Esophagus muscularis mucosa (tissue), 3 donors: Measurements from ENCODE around the gene ZCCHC8.

Source experiments
- CTCF ChIP-seq, 3 experiments: fragments of 200-600 bp in 2 of 3; fragments of 450-650 bp in 1 of 3; sonication (generic) in 2 of 3; IDR thresholded peaks; one replicate each; pipeline ENCODE4 v1.5.1; 2017 to 2019; ENCODE audit warnings: antibody characterized with exemption in 3 of 3, mild to moderate bottlenecking in 2 of 3, moderate library complexity in 1 of 3
- POLR2A ChIP-seq: fragments of 450-650 bp; IDR thresholded peaks from one replicate; pipeline ENCODE4 v1.6.1; 2017; ENCODE audit warnings: antibody characterized with exemption, moderate library complexity, mild to moderate bottlenecking, low read depth
- POLR2AphosphoS5 ChIP-seq, 2 donors: sonication (generic); formaldehyde crosslinking; IDR thresholded peaks; one replicate each; pipeline ENCODE4 v1.6.1; 2017; ENCODE audit warnings: antibody characterized with exemption in 2 of 2

DNA sequence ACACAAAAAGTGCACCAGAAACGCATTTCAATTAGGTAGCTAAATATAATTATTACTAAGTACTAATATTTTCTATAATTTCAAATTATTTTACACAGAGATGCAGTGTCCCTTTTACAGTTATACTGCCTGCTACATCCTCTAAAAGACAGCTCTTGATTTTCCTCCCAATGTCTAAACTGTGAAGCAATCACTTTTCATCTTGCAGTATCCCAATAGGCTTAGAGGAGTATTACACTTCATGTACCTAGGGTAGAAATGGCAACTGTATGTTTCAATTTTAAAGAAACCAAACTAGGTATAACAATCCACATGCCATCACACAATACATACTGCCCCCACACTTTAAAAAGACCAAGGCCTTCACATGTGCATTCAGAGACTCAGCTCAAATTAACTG lies 18.7 kb upstream of the ZCCHC8 start:
- no peak for TF ChIP-seq CTCF (IDR thresholded peaks at IDR 0.05)
- TF ChIP-seq POLR2AphosphoS5 (IDR thresholded peaks at IDR 0.05): no peak
- TF ChIP-seq POLR2A: no peak
